Left colon (tissue), 2 donors: ENCODE data around the gene RBP7. TPM values are rescaled to one million over a fixed set of nuclear protein-coding genes. Genes with fewer than 3 reads are reported as not detected.
"Not testable (repeated sequence)": the region's sequence is repeated elsewhere in the genome, so short reads cannot be mapped to it uniquely, and the experiment has no call there.

ENCODE experiments used
- ATAC-seq: fragments of 200-7000 bp; cut with Tn5 transposase; one replicate; pipeline ENCODE4 v1.9.1; 2020; ENCODE audit warnings: mild to moderate bottlenecking, moderate library complexity
- DNase-seq, 2 donors: peaks; one replicate each; pipeline ENCODE4 v3.0.0-alpha.2; 2020
- intact Hi-C, 2 donors: fragments of 100-400 bp; cut with DNase I in 1 of 2; cut with micrococcal nuclease in 1 of 2; formaldehyde crosslinking; loops; one replicate each; pipeline versions ENCODE4 v1.11.2 to v1.14.0; 2022; cut with DNase I, micrococcal nuclease
- total RNA-seq, 2 donors: library from RNA; stranded (reverse); fragmentation: NEBNext Ultra II Directional; extraction: Animal tissue kit (Norgen Biotek cat#: 25700); gene quantifications; one replicate each; pipeline ENCODE4 v1.2.1, GENCODE V29; 2021
- donor health status: DM: no; HTN: no; CAD: no.
- donor health status: DM: yes; HTN: yes; CAD: no.

Gene RBP7
- total RNA-seq, 2 donors from 2014 or later: 2.1 to 2.4 TPM

DNA sequence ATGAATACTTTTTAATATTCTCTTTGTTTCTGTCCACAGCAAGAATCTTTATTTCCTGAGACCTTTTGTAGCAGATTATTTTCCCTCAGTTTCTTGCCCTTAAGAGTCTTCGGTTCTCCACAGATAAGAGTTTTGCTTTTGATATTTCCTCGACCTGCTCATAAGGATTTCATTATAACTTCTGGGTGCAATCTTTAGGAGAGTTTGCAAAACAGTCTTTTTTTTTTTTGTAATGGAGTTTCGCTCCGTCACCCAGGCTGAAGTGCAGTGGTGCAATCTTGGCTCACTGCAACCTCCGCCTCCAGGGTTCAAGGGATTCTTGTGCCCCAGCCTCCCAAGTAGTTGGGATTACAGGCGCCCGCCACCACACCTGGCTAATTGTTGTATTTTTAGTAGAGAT, 25.6 kb downstream of the RBP7 start:
- ATAC-seq (no peak), DNase-seq (no peak)
- intact Hi-C loops: loop anchor here in 1 of 2 donors (10.0 kb wide), 1 partner anchor 68 kb away; no protein-coding TSS in a partner anchor

DNA sequence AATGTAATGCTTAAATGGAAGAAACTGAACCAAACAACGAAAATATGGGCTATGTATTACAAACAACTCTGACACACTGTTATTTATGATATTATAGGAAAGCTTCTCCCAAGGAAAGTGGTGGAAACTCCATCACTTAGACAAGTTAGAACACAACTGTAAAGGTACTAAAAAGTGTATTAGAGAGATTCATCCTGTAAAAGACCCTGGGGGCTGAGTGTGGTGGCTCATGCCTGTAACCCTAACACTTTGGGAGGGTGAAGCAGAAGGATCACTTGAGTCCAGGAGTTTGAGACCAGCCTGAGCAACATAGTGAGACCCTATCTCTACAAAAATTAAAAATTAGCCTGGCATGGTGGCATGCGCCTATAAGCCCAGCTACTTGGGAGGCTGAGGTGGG, 28.3 kb downstream of the RBP7 start:
- ATAC-seq: no peak
- intact Hi-C loops: loop anchor here in 1 of 2 donors (10.0 kb wide), 1 partner anchor 71 kb away; no protein-coding TSS in a partner anchor
- no peak for DNase-seq

DNA sequence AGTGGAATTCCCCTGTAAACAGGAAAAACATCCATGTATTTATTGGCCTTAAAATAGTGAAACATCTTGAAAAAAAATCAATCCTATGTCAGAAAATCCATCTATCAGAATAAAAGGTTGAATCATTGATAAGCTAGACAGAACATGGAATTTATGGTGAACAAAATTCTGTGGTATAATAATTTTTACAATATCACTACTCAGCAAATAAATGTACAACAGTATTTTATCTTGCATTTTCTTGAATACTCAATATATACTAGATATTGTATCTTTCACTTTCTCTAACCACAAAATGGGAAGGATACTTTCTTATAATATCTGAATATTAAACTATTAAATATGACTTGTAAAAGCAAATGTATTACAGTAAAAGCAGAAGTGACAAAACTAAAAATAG, 30.0 kb downstream of the RBP7 start:
- ATAC-seq: no peak
- DNase-seq: no peak
- intact Hi-C loops: loop anchor here in 1 of 2 donors (10.0 kb wide), 1 partner anchor 72 kb away; no protein-coding TSS in a partner anchor

DNA sequence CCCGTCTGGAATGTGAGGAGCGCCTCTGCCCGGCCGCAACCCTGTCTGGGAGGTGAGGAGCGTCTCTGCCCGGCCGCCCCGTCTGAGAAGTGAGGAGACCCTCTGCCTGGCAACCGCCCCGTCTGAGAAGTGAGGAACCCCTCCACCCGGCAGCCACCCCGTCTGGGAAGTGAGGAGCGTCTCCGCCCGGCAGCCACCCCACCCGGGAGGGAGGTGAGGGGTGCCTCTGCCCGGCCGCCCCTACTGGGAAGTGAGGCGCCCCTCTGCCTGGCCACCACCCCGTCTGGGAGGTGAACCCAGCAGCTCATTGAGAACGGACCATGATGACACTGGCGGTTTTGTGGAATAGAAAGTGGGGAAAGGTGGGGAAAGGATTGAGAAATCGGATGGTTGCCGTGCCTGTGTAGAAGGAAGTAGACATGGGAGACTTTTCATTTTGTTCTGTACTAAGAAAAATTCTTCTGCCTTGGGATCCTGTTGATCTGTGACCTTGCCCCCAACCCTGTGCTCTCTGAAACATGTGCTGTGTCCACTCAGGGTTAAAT, 32.0 kb downstream of the RBP7 start:
- intact Hi-C loops: loop anchor here in 1 of 2 donors (10.0 kb wide), 1 partner anchor 74 kb away; no protein-coding TSS in a partner anchor
- ATAC-seq, DNase-seq: not testable (repeated sequence)

DNA sequence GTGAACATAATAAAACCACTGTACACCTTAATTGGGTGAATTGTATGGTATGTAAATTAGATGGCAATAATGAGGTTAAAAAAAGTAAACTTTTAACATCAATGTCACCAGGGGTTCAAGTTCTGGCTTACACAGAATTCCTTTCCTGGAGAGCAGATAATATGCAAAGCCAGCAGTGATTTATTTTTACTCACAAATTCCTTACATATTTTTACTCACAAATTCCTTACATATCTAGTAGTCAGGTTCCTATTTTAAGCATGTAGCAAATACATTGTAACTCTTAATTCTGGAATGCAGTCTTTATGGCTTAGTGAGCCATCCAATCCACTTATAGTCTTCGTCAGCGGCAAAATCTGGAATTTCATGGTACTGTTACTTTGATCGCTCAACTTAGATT, 34.4 kb downstream of the RBP7 start:
- DNase-seq (no peak), ATAC-seq (no peak)
- intact Hi-C loops: no loop called here

DNA sequence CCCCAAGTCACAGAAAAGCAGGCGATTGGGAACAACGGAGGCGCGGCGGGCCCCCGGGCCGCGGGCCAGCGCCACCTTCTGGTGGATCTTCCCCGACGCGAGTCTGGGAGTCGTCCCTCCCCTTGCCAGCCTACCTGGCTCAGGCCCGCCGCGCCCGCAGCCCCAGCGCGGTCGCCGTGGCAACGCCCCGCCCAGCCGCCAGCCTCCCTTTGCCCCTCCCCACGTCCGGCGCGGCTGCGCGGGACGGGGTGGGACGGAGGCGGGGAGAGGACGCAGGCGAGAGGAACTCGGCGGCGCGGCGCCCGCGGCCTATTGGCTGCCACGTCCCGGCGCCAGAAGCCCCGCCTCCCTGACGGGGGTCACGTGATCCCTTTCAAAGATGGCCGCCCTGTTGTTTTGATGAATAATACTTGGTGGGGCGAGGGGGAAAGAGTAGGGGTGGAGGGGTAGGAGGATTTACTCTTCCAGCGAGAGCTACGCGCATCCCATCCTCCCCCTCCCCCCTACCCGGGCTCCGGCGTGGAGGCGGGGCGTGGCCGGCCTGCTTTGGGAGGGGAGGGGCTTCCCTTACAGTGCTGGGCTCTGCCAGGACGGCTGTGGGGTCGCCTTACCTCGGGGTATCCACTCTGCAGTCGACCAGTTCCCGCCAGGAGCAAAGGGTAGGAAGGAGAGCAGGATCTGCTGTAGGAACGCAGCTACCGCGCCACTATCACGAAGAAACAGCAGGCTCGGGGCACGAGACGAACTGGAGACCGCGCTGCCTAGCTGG, 35.7 kb downstream of the RBP7 start, which contains the start of gene UBE4B:
Gene UBE4B (plus strand): TSS at position 369 of the 769 bp plus-strand sequence. CDS start 713 bp downstream, outside the sequence.
- peak; percentile 96 to 99 for DNase-seq
- peak; percentile 96 for ATAC-seq
- intact Hi-C loops: no loop called here

DNA sequence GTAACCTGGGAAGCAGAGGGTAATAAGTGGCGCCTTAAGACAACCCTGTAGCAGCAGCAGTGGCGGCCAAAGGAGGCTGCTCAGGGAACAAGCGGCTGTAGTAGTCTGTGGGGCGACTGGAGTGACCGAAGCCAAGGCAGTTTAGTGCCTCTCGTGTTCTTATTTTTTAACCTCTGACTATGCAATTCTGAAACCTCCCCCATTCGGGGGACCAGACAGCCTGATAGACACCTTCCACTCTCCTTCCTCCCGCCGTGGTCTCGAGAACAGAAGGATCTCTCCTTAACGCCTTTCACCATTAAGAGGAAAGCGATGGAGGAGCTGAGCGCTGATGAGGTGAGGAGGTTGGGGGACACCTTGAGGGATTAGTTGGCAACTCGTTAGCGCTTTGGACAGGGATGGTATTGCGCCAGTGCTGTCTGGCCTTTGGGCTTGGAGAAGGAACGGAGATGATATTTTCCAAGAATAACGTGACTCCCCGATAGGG, 36.4 kb downstream of the RBP7 start:
- peak; percentile 54 for ATAC-seq
- intact Hi-C loops: no loop called here
- DNase-seq: peak in 1 of 2 donors; percentile 33

DNA sequence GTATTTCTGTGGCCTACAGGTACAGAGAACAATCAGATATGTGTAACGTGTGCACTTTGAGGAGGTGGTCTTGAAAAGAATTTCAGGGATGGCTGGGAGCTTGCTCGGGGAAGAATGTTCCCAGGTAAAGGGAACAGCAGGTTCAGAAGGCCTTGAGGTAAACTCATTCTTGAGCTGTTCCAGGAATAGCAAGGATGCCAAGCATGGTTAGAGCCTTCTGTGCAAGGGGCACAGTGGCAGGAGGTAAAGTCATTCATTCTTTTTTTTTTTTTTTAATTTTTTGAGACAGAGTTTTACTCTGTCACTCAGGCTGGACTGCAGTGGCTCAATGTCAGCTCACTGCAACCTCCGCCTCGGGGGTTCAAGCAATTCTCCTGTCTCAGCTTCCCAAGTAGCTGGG, 45.7 kb downstream of the RBP7 start:
- DNase-seq (no peak), ATAC-seq (no peak)
- intact Hi-C loops: no loop called here

DNA sequence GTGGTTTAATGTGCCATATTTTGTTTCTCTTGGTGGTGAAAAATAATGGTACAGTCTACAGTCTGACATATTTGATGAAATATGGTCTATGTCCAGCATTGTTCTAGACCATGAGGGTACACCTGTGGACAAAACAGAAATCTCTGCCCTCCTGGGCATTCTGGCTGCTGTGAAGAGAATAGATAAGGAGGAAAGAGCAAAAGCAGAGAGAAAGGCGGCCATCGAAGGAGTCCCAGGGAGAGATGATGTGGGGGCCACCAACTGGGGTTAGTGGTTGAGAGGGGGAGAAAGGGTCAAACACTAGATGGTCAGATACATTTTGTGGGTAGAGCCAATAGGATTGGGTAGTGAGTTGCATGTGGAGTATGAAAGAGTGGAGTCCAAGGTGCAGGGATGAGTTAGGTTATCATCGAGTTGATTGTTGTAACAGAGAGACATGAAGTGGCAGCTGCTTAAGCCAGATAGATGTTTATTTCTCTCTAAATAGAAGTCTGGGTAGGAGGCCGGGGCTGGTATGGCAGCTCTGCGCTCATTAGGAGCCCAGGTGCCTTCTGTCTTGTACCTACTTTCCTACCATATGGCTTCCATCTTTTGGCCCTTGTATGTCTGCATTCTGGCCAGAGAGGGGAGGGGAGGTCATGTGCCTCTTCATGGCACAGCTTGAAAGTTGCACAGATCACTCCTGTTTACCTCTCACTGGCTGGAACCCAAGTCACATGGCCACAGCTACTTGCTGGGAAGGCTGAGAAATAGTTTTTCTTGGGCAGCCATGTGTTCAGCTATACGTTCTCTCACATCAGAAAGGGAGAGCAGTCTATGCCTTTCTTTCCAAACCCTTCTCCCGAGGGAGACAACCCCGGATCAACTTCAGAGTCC, 48.7 kb downstream of the RBP7 start:
- peak in 1 of 2 donors; percentile 48 for DNase-seq
- intact Hi-C loops: no loop called here
- no peak for ATAC-seq

DNA sequence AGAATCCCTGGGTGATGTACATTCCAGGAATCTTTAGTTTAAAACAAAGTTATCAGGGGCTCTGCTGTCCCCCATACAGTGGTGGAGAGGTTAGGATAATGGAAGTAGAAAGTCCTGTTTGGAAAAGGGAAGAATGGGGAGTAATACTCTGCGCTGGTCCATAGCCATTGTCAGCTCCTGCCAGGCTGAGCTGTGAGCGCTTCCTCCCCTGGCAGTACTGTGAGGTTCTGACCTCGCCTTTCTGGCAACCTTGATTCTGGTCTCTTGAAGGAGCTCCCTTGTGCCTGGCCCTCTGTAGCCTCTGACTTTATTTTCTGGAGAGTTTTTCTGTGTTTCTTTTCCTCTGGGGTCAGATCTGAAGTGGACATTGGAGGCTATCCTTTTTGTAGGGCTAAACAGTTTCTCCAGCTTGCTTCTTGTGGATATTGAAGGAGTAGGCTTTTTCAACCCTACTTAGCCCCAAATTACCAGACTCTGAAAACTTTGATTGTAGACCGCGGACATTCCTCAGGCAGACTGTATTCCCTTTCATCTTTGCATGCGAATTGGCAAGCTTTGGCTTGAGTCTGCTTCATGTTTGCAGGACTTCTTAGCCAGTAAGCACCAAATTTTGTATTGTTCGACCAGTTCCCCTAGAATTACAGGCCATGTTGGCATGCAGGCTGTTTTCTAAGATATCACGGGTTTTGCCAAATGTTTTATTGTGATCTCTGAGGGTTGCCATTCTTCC, 49.5 kb downstream of the RBP7 start:
- ATAC-seq (no peak), DNase-seq (no peak)
- intact Hi-C loops: no loop called here

DNA sequence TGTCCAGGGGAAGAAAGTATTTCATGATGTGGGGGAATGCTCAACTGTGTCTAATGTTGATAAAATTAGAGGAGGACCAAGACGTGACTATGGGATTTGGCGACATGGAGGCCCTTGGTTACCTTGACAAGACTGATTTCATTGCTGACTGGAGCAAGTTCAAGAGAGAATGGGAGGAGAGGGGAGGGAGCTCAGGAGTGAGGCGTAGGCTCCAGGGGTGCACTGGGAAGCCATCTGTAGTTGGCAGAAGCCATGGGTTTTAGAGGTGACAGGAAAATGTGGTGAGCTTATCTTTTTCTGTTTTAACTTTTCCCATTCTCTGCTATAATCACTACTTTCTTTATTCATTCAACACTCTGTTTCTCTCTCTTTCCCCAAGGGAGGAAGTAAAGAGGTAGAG, 51.6 kb downstream of the RBP7 start:
- no peak for ATAC-seq
- no peak for DNase-seq
- intact Hi-C loops: no loop called here

DNA sequence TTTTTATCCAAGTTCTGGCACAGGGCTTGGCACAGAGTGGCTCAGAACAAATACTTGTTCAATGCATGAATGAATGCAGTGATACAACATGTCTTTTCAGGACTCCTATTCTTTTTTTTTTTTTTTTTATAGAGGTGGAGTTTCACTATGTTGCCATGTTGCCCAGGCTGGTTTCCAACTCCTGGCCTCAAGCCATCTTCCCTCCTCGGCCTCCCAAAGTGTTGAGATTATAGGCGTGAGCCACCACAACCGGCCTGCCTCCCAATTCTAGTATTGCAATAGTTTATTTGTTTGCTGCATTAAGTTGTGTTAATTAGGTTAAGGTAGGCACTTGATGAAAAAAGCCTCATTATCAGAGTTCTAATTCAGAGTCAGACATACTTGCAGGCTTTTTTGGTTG, 53.6 kb downstream of the RBP7 start:
- no peak for ATAC-seq

DNA sequence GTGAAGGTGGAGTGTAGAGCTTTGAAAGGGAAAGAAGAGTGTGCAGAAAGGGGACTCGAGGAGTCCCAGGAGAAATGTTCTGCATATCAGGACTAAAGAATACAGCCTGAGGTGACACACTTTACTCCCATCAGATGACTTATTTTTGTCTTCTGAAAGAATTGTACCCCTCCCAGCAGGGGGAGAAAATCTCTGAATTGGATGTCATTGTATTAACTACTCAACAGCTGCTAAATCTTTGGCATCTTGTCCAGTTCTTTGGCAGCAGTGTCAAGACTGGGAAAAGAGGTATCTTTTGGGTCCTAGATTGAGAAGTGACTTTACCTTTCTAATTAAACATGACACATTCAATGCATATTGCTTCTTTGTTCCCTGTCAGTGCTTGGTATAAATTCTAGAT, 54.6 kb downstream of the RBP7 start:
- ATAC-seq: no peak
- no peak for DNase-seq
- intact Hi-C loops: no loop called here

More for the DNA sequence above, 53.6 kb downstream of the RBP7 start:
- intact Hi-C loops: no loop called here
- no peak for DNase-seq

DNA sequence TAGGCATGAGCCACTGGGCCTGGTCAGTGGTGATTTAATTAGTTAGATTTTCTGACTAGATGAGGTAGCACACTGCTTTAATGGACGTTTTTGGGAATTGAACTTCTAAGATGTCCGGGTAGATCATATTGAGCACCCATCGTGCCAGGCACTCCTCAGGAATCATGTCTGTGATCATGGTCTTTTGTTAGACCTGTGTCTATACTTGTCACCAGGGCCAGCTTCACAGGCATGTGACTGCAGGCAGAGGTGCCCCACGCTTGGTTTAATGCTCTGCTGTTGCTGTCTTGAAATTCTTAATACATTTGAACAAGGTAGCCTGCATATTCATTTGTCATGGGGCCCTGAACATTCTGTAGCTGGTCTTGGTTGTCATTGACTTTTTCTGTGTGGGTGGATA, 55.3 kb downstream of the RBP7 start:
- ATAC-seq (no peak), DNase-seq (no peak)
- intact Hi-C loops: no loop called here

DNA sequence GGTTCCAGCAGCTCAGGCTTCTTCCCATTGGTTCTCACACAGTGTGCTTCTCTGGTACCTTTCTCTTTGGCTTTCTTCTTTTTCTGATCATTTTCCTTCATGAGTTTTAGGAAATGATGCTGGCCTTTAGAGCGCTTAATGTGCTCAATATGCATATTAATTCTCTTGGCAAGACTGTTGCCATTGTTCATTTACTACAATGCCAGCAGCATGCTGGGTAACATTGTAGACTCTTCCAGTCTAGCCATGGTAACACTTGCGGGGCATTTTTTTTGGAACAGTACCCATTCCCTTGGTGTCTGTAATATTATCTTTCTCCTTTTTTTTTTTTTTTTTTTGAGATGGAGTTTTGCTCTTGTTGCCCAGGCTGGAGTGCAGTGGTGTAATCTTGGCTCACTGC, 57.4 kb downstream of the RBP7 start:
- DNase-seq (no peak), ATAC-seq (no peak)
- intact Hi-C loops: no loop called here

DNA sequence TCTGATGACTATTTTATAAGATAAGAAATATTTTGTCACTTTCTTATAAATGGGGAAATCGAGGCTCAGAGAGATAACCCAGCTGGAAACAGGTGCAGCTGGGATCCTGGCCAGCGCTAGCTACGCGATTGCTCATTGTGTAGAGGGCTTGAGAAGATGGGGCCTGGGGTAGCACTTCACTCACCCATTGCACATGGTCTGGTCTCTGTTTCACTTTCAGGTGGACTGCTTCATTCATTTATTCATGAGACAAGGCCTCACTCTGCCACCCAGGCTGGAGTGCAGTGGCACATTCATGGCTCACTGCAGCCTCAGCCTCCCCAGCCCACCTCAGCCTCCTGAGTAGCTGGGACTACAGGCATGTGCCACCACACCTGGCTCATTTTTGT, 59.6 kb downstream of the RBP7 start:
- intact Hi-C loops: no loop called here
- DNase-seq (no peak), ATAC-seq (no peak)

DNA sequence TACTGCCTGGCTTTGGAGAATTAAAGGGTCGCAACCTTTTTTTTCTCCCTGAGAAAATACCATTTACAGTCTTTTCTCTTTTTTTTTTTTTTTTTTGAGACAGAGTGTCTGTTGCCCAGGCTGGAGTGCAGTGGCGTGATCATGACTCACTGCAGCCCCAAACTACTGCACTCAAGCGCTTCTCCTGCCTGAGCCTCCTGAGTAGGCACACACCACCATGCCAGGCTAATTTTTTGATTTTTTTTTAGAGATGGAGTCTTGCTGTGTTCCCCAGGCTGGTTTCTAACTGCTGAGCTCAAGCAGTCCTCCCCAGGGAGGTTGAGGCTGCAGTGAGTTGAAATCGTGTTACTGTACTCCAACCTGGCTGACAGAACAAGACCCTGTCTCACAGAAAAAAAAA, 60.3 kb downstream of the RBP7 start:
- no peak for DNase-seq
- ATAC-seq: no peak
- intact Hi-C loops: no loop called here

DNA sequence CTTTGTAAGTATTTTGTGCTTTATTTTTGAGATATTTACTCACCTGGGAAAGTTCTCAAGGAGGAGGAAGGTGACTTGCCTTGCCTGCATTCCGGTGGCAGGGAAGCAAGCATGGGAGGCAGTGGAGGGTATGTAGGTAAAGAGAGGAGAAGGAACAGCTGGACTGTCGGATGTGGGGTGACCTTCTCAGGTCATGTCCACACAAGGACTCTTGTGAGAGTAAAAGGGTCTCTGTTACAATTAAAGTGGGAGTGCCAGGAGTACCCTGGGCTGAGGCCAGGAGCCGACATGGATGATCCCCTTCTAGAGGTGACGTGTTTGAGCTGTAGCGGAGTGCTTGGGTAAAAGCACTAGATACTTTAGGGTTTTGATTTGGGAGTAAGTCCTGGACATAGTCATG, 60.8 kb downstream of the RBP7 start:
- intact Hi-C loops: no loop called here
- DNase-seq (no peak), ATAC-seq (no peak)

DNA sequence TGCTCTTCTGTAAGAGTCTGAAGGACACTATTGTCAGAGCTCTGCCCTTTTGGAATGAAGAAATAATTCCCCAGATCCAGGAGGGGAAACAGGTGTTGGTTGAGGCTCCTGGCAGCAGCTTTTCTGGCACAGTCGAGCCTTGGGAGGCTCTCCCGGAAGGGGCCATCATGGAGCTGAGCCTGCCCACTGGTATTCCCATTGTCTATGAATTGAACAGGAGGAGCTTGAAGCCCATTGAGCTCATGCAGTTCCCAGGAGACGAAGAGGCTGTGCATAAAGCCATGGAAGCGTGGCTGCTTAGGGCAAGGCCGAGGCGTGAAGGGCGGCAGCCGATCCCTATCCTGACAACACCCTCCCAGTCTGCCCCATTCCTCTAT, 62.3 kb downstream of the RBP7 start:
- intact Hi-C loops: no loop called here
- ATAC-seq (no peak), DNase-seq (no peak)
